ENCODE results near the gene MICU1.

MICU1 gene

DNA sequence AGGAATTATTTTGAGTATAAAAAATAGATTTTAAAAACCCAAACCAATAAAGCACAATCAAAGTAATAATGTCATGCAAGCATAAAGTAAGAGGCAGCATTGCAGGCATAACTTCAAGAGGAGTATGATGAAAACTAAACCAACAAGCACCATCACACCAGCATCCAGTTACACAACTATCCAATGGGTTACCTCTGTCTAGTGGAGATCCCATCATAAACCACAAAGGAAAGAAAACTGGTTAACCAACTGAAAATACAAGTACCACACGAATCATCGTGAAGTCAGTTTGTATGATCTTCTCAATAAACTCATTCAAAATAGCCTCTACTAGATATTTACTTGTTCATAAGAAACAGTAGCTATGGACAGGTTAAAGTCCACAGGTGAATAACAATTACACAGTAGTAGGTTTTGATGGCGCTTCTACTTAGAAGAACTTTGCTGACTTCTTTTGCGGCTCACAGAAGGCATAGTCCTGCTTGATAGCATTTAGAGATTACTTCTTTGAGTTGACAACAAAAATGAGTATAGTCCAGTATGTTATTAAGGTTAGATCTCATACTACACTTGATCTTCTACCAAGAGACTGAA, 116.6 kb downstream of the MICU1 start:
- TF ChIP-seq, protein P1, sequence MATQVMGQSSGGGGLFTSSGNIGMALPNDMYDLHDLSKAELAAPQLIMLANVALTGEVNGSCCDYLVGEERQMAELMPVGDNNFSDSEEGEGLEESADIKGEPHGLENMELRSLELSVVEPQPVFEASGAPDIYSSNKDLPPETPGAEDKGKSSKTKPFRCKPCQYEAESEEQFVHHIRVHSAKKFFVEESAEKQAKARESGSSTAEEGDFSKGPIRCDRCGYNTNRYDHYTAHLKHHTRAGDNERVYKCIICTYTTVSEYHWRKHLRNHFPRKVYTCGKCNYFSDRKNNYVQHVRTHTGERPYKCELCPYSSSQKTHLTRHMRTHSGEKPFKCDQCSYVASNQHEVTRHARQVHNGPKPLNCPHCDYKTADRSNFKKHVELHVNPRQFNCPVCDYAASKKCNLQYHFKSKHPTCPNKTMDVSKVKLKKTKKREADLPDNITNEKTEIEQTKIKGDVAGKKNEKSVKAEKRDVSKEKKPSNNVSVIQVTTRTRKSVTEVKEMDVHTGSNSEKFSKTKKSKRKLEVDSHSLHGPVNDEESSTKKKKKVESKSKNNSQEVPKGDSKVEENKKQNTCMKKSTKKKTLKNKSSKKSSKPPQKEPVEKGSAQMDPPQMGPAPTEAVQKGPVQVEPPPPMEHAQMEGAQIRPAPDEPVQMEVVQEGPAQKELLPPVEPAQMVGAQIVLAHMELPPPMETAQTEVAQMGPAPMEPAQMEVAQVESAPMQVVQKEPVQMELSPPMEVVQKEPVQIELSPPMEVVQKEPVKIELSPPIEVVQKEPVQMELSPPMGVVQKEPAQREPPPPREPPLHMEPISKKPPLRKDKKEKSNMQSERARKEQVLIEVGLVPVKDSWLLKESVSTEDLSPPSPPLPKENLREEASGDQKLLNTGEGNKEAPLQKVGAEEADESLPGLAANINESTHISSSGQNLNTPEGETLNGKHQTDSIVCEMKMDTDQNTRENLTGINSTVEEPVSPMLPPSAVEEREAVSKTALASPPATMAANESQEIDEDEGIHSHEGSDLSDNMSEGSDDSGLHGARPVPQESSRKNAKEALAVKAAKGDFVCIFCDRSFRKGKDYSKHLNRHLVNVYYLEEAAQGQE (IDR thresholded peaks at IDR 0.05; ENCODE audit: low read depth): no peak

DNA sequence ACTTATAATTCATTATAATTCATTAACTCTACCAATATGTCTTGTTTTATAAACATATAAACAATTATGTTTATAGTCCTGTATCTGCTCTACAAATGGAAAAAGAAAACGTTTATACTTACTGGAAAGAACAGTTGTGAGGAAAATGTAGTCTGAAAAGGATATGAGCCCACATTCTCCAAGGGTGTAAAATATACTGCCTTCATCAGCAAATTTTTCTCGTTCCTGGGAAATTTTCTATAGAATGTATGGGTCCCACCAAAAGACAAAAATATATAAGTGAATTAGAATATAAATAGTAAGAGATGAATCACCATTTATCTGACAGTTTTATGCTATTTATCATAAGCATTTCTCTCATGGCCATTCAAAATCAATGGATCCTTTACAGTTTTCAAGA, 117.8 kb downstream of the MICU1 start:
- TF ChIP-seq CEBPB (IDR thresholded peaks at IDR 0.05) (no peak), TAF1 (IDR thresholded peaks at IDR 0.05; ENCODE audit: low read depth) (no peak), TEAD4 (IDR thresholded peaks at IDR 0.05) (no peak), NFIC (IDR thresholded peaks at IDR 0.05) (no peak), CREB1 (IDR thresholded peaks at IDR 0.05; ENCODE audit: low read depth) (no peak), TCF12 (IDR thresholded peaks at IDR 0.05; ENCODE audit: low read depth) (no peak), FOXM1 (IDR thresholded peaks at IDR 0.05; ENCODE audit: borderline replicate concordance, low read depth) (no peak), EP300 (IDR thresholded peaks at IDR 0.05; ENCODE audit: borderline replicate concordance) (no peak), YY1 (IDR thresholded peaks at IDR 0.05; ENCODE audit: low read depth) (no peak), EGR1 (IDR thresholded peaks at IDR 0.05) (no peak), ZBTB7A (IDR thresholded peaks at IDR 0.05; ENCODE audit: low read depth) (no peak)
- TF ChIP-seq, protein P2, sequence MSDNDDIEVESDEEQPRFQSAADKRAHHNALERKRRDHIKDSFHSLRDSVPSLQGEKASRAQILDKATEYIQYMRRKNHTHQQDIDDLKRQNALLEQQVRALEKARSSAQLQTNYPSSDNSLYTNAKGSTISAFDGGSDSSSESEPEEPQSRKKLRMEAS (IDR thresholded peaks at IDR 0.05): no peak
- TF ChIP-seq, protein P3, sequence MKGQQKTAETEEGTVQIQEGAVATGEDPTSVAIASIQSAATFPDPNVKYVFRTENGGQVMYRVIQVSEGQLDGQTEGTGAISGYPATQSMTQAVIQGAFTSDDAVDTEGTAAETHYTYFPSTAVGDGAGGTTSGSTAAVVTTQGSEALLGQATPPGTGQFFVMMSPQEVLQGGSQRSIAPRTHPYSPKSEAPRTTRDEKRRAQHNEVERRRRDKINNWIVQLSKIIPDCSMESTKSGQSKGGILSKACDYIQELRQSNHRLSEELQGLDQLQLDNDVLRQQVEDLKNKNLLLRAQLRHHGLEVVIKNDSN (IDR thresholded peaks at IDR 0.05): no peak
- TF ChIP-seq, protein P1 (IDR thresholded peaks at IDR 0.05; ENCODE audit: low read depth): no peak

DNA sequence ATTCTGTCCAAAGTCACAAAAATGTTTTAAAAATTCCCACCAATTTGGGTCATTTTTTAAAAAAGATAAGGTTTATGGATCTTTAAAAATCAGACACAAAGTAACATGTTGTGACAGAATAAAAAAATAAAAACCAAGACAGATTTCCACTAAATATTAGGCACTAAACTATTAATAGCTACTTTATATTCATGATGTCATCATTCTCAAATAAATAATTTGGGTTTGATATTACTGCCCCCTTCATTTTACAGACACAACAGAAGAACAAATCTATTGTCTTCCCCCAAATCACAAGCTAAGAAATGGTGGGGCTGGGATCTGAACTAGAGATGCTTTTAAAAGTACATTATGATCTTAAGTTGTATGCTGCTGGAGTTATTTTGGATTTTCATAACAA, 119.4 kb downstream of the MICU1 start:
- no peak for TF ChIP-seq RAD21 (IDR thresholded peaks at IDR 0.05; ENCODE audit: low read depth)
- no peak for TF ChIP-seq ZBTB7A (IDR thresholded peaks at IDR 0.05; ENCODE audit: low read depth)
- no peak for TF ChIP-seq NFIC (IDR thresholded peaks at IDR 0.05)
- TF ChIP-seq, protein P1 (IDR thresholded peaks at IDR 0.05; ENCODE audit: low read depth): no peak
- TF ChIP-seq CREB1 (IDR thresholded peaks at IDR 0.05; ENCODE audit: low read depth): no peak

DNA sequence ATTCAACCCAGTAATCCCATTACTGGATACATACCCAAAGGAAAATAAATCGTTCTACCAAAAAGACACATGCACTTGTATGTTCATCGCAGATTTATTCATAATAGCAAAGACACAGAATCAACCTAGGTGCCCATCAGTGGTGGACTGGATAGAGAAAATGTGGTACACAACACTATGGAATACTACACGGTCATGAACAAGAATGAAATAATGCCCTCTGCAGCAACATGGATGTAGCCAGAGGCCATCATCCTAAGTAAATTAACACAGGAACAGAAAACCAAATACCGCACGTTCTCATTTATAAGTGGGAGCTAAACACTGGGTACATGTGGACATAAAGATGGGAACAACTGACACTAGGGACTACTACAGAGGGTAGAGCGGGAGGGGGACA, 120.4 kb downstream of the MICU1 start:
- TF ChIP-seq ZBTB7A (IDR thresholded peaks at IDR 0.05; ENCODE audit: low read depth) (no peak), TCF12 (IDR thresholded peaks at IDR 0.05; ENCODE audit: low read depth) (no peak), CREB1 (IDR thresholded peaks at IDR 0.05; ENCODE audit: low read depth) (no peak), TAF1 (IDR thresholded peaks at IDR 0.05; ENCODE audit: low read depth) (no peak), CEBPB (IDR thresholded peaks at IDR 0.05) (no peak), EP300 (IDR thresholded peaks at IDR 0.05; ENCODE audit: borderline replicate concordance) (no peak), EGR1 (IDR thresholded peaks at IDR 0.05) (no peak), TEAD4 (IDR thresholded peaks at IDR 0.05) (no peak), FOXM1 (IDR thresholded peaks at IDR 0.05; ENCODE audit: borderline replicate concordance, low read depth) (no peak), RAD21 (IDR thresholded peaks at IDR 0.05; ENCODE audit: low read depth) (no peak), NFIC (IDR thresholded peaks at IDR 0.05) (no peak), YY1 (IDR thresholded peaks at IDR 0.05; ENCODE audit: low read depth) (no peak)
- TF ChIP-seq, protein P3 (IDR thresholded peaks at IDR 0.05): no peak
- TF ChIP-seq, protein P1 (IDR thresholded peaks at IDR 0.05; ENCODE audit: low read depth): no peak
- TF ChIP-seq, protein P2 (IDR thresholded peaks at IDR 0.05): no peak

All from Ishikawa (cell line).